Central memory CD8-positive, alpha-beta T cell (primary cell): Measurements from ENCODE around the gene ZNF516.

ENCODE experiments used
- ATAC-seq: fragments of 150-1000 bp; cut with Tn5 transposase; replicated peaks from 2 replicates; pipeline ENCODE4 v1.10.0; 2022; ENCODE audit warnings: mild to moderate bottlenecking, moderate FRiP score, moderate number of reproducible peaks; ENCODE audit not compliant: poor library complexity, severe bottlenecking; ENCODE audit errors: extremely low read depth
- DNase-seq, 2 donors: peaks; one replicate each; pipeline ENCODE4 v3.0.0; 2021; ENCODE audit warnings: low spot score in 2 of 2
- H3K27ac Mint-ChIP-seq: one replicate; pipeline ENCODE4 v1.8.0; 2022; ENCODE audit warnings: low read depth, mild to moderate bottlenecking, moderate library complexity, mixed read lengths
- H3K27me3 Mint-ChIP-seq: one replicate; pipeline ENCODE4 v1.8.0; 2022; ENCODE audit warnings: mixed read lengths
- H3K36me3 Mint-ChIP-seq: one replicate; pipeline ENCODE4 v1.8.0; 2022; ENCODE audit warnings: mild to moderate bottlenecking, moderate library complexity, mixed read lengths; ENCODE audit not compliant: insufficient read depth
- H3K4me1 Mint-ChIP-seq: one replicate; pipeline ENCODE4 v1.8.0; 2022; ENCODE audit warnings: mixed read lengths
- H3K4me3 Mint-ChIP-seq: one replicate; pipeline ENCODE4 v1.8.0; 2022; ENCODE audit warnings: mild to moderate bottlenecking, moderate library complexity, mixed read lengths
- H3K9me3 Mint-ChIP-seq: one replicate; pipeline ENCODE4 v1.8.0; 2022; ENCODE audit warnings: mixed read lengths

Gene ZNF516

DNA sequence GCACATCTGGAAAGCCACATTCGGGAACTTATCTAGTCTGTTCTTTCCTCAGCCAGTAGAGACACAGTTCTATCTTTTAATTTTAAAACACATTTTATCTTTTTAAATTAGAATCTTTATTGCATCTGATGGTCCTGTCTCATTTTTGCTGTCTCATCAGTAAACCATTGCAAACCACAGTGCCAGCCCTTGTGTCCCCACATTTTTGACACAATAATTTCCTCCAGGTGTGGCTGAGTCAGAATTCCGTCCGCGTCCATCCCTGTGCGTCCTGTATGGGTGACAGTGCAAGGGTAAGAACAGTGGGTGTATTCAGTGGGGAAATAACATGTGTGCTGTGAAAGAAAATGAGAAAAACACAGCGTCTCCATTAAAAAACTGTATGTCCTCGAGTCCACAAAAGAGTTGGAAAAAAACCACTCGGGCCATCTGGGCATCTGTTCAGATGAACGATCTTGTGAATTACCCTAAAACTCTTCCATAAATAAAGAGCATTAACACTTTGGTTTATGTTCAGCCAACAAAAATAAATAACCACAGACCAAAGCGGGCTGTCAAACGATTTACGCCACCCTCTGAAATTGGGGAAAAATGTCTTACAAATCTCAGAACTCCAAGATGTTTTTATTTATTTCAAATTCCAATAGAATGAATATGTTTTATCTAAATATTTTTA, 137.3 kb downstream of the ZNF516 start:
- H3K4me3 Mint-ChIP-seq, result no peak overlapping the region
- no peak overlapping the region for H3K27ac Mint-ChIP-seq
- no peak for ATAC-seq
- no peak for DNase-seq
- no peaks in the 10 kb centered on the region for H3K9me3 Mint-ChIP-seq
- H3K27me3 Mint-ChIP-seq, result peaks cover 25% of the 10 kb centered on the region
- H3K4me1 Mint-ChIP-seq, result no peaks in the 10 kb centered on the region
- H3K36me3 Mint-ChIP-seq, result no peaks in the 10 kb centered on the region

- H3K4me1 Mint-ChIP-seq, result no peaks in the 10 kb centered on the region
- no peaks in the 10 kb centered on the region for H3K9me3 Mint-ChIP-seq
- ATAC-seq, result no peak
- no peak overlapping the region for H3K27ac Mint-ChIP-seq
- peaks cover 24% of the 10 kb centered on the region for H3K27me3 Mint-ChIP-seq
- H3K36me3 Mint-ChIP-seq, result no peaks in the 10 kb centered on the region
- H3K4me3 Mint-ChIP-seq, result no peak overlapping the region
- DNase-seq, result no peak
These were observed 137.9 kb downstream of the ZNF516 start for GRCh38 chr18:76357174-76357573.

GRCh38 chr18:76356666-76357065, 138.4 kb downstream of the ZNF516 start:
- Mint-ChIP-seq H3K36me3 (no peaks in the 10 kb centered on the region), H3K9me3 (no peaks in the 10 kb centered on the region), H3K4me1 (no peaks in the 10 kb centered on the region), H3K27ac (no peak overlapping the region), H3K4me3 (no peak overlapping the region), H3K27me3 (peaks cover 24% of the 10 kb centered on the region)
- no peak for ATAC-seq
- DNase-seq, result no peak

DNA sequence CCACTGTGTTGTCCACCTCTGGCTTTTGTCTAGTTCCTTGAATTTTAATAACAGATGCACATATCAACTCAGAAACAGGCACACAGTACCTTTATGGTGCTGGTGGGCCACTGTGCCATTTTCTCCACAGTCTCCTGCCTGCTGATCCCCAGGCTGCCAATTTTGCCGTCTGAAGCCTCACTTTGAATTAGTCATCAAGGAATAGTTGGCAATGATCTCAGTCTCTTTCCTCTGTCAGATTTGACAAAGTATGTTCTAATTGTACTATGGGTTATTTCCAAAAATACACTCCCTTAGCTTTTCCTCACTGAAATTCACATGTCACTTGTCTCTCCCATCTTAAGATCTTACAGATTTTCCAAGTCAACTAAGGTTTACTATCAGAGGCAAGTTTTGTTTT, 140.7 kb downstream of the ZNF516 start:
- DNase-seq (no peak), ATAC-seq (no peak)
- Mint-ChIP-seq H3K9me3 (no peaks in the 10 kb centered on the region), H3K27me3 (peaks cover 23% of the 10 kb centered on the region), H3K27ac (no peak overlapping the region), H3K4me1 (peaks cover under 1% of the 10 kb centered on the region), H3K4me3 (no peak overlapping the region), H3K36me3 (no peaks in the 10 kb centered on the region)

DNA sequence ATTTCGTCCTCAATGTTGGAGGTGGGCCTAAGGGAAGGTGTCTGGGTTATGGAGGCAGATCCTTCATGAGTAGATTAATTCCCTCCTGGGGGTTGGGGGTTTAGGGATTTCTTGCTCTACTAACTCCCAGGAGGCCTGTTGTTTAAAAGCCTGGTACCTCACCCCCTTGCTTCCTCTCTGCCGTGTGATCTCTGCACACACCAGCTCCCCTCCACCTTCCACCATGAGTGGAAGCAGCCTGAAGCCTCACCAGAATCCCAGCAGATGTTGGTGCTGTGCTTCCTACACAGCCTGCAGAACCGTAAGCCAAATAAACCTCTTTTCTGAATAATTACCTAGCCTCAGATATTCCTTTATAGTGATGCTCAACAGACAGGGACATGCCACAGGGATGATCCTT, 141.5 kb downstream of the ZNF516 start:
- Mint-ChIP-seq H3K9me3 (no peaks in the 10 kb centered on the region), H3K27ac (no peak overlapping the region), H3K27me3 (peaks cover 31% of the 10 kb centered on the region), H3K4me3 (no peak overlapping the region), H3K36me3 (no peaks in the 10 kb centered on the region), H3K4me1 (peaks cover 7% of the 10 kb centered on the region)
- ATAC-seq (no peak), DNase-seq (no peak)

DNA sequence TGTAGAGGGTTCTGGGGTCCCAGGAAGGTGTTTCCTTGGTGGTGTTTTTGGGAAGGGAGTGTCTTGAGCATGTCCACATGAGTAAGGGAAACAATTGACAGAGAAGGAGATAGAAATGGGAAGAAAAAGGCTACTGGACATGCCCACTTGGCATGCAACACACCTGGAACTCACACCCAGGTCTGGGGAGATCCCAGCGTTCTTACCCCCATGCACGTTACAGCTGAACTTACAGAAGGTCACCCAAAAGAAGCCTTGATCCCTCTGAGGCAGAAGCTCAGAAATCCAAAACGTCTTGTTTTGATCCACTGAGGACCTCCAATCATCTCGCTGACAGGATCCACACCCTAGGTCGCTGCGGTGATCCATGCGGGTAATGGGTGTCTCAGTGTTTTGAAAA, 142.0 kb downstream of the ZNF516 start:
- Mint-ChIP-seq H3K27ac (no peak overlapping the region), H3K4me1 (peaks cover 7% of the 10 kb centered on the region), H3K9me3 (no peaks in the 10 kb centered on the region), H3K36me3 (peaks cover under 1% of the 10 kb centered on the region), H3K4me3 (no peak overlapping the region), H3K27me3 (peaks cover 31% of the 10 kb centered on the region)
- ATAC-seq (no peak), DNase-seq (no peak)

GRCh38 chr18:76351961-76352581, 143.0 kb downstream of the ZNF516 start:
- H3K9me3 Mint-ChIP-seq, result no peaks in the 10 kb centered on the region
- peaks cover 7% of the 10 kb centered on the region for H3K4me1 Mint-ChIP-seq
- no peak for DNase-seq
- ATAC-seq, result no peak
- peaks cover 31% of the 10 kb centered on the region for H3K27me3 Mint-ChIP-seq
- H3K4me3 Mint-ChIP-seq, result no peak overlapping the region
- peaks cover 2% of the 10 kb centered on the region for H3K36me3 Mint-ChIP-seq
- no peak overlapping the region for H3K27ac Mint-ChIP-seq

DNA sequence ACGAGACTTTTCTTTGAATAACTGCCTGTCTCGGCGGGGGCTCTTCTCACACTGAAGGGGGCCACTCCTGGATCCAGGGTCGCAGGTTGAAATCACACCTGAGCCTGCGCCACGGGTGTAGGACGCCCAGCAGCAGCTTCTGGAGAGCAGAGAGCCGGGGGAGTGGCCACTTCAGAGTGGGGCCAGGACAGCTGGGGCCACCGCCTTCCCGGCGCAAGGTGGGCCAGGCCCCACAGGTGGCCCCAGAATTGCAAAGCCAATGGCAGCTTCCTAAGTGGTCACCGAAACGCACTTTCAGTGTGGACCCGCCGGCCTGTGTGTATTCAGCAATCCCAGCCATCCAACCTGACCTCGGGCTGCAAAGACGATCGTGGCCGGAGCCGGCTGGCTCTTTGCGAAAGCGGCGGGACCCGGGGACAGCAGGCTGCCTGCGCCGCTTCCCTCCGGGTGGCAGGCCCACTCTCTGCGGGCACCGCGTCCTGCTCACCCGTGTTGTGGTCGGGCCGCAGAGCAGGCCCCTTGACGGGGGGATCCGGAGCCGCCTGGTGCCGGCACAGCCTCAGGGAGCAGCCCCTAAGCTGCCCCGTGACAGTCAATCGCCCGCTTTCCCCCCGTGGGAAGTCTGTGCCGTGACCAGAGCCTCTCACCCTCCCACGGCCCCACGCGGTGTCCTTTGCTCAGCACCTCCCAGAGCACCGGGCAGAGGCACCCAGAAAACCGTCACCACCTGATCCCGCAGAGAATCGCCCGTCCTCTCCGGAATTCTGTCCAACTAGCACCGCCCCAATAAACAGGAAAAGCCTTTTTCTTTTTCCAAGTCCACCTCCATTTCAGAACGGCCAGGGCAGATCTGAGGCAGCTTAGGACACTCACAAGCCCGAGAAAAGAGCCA, 144.7 kb downstream of the ZNF516 start:
- H3K27me3 Mint-ChIP-seq, result peaks cover 25% of the 10 kb centered on the region
- H3K4me3 Mint-ChIP-seq, result no peak overlapping the region
- ATAC-seq (no peak), DNase-seq (no peak)
- H3K9me3 Mint-ChIP-seq, result no peaks in the 10 kb centered on the region
- peaks cover 7% of the 10 kb centered on the region for H3K4me1 Mint-ChIP-seq
- peaks cover 2% of the 10 kb centered on the region for H3K36me3 Mint-ChIP-seq
- H3K27ac Mint-ChIP-seq, result no peak overlapping the region

DNA sequence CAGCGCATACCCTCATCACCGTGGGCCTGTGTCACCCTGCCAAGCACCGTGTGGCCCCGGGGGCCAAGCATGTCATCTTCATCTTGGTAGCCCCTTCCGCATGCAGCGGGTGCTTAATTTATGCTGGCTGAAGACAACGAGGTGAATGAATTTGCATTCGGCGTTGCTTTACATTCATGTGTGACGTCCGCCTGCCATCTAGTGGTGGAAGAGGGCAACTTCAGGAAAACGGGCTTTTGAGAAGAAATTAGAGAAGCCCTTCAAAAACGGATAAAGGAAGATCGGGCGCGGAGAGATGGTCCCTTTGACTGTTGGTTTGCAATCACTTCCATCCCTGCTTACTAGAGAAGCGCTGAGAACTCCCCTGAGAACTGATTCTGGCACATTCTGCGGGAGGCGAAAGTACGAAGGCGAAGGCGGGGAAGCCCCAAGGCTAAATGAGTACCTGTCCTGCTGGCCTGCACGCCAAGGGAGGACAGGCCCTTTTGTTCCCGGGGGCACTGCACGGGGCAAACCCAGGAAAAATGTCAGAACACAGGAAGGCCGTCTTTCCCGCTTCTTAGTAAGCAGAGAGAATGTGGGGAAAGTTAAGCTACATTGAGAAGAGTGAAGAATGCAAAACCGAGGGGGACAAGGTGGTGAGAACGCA, 145.9 kb downstream of the ZNF516 start:
- DNase-seq (peak; percentile 19 to 39), ATAC-seq (no peak)
- no peak overlapping the region for H3K27ac Mint-ChIP-seq
- H3K36me3 Mint-ChIP-seq, result peaks cover 2% of the 10 kb centered on the region
- H3K27me3 Mint-ChIP-seq, result peaks cover 22% of the 10 kb centered on the region
- no peak overlapping the region for H3K4me3 Mint-ChIP-seq
- peaks cover 7% of the 10 kb centered on the region for H3K4me1 Mint-ChIP-seq
- no peaks in the 10 kb centered on the region for H3K9me3 Mint-ChIP-seq

DNA sequence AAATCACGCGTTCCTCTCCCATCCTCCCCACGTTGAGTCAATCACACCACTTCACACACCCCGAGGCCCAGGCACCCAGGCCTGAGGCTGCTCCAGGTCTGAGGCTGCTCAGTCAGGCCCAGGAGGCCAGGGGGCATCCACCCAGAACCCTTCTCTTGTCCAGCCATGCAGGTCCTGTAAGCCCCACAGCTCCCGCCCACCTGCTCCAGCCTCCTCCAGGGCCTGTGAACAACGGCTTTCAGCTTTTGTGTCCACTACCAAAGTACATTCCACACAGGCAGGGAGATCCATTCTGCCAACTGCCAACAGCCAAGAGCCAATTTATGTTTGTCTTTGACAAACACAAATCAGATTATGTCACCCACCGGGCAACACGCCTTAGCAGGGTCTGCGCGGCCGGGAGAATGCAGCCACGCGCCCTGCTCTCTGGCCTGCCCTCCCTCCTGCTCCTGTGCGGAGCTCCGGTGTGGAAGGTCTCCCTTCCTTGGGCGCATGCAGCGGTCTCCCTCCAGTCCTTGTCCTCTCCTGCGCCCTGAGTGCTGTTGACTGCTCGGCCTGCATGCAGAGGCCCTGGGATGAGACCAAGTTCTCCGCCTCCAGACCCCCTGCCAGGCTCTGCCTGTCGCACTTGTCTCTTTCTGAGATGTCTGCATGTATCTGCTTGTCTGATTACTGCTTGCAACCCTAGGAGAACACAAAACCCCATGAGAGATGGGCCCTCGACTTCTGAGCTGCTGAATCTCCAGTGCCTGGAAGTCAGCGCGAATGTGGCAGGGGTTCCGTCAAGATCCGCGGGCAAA, 146.6 kb downstream of the ZNF516 start:
- Mint-ChIP-seq H3K4me1 (peaks cover 7% of the 10 kb centered on the region), H3K27ac (no peak overlapping the region)

DNA sequence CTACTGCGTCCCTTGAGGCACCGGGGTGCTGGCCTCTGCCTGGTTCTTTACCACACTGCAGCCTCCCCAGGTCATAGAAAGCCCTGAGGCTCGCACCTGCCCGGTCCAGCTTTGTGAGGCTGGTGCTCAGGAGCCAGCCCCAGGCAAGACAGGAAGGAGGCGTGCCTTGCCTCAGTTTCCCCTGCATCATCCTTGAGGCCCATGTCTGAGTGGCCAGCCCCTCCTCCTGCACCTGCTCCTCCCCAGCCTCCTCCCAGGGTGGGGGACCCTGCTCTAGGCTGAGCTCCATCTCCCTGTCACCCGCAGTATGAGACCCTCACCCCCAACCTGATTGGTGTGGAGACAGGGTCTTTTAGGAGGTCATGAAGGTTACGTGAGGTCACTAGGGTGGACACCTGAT, 147.7 kb downstream of the ZNF516 start:
- Mint-ChIP-seq H3K36me3 (peaks cover 2% of the 10 kb centered on the region), H3K4me3 (no peak overlapping the region), H3K9me3 (no peaks in the 10 kb centered on the region), H3K4me1 (peaks cover 7% of the 10 kb centered on the region), H3K27ac (no peak overlapping the region), H3K27me3 (peaks cover 20% of the 10 kb centered on the region)
- ATAC-seq (no peak), DNase-seq (no peak)

More for the DNA sequence above, 146.6 kb downstream of the ZNF516 start:
- H3K4me3 Mint-ChIP-seq, result no peak overlapping the region
- ATAC-seq, result no peak
- peaks cover 22% of the 10 kb centered on the region for H3K27me3 Mint-ChIP-seq
- H3K9me3 Mint-ChIP-seq, result no peaks in the 10 kb centered on the region
- DNase-seq, result no peak
- H3K36me3 Mint-ChIP-seq, result peaks cover 2% of the 10 kb centered on the region
